OCI-LY3 (cell line): ENCODE data around the gene MAP7D3.

Source experiments
- CTCF ChIP-seq: fragments of 200-600, 300-600 bp; sonication (generic); IDR thresholded peaks from 2 replicates; pipeline ENCODE4 v1.5.1; 2014; ENCODE audit warnings: antibody characterized with exemption, low read length, low read depth
- EZH2phosphoT487 ChIP-seq: fragments of 200-600 bp; shearing (Covaris generic); IDR thresholded peaks from 2 replicates; pipeline ENCODE4 v1.6.1; 2018; ENCODE audit warnings: antibody characterized with exemption, mixed run types, low read depth

- no peak for TF ChIP-seq CTCF
- no peak for TF ChIP-seq EZH2phosphoT487
These were observed 21.1 kb upstream of the MAP7D3 start for GRCh38 chrX:136272325-136272724.
